HG02938 (cell line): ENCODE measurements around the gene ASS1.

Experiments used
- ATAC-seq: cut with Tn5 transposase; IDR thresholded peaks from one replicate; pipeline ENCODE4 v1.9.1; 2021; ENCODE audit warnings: mild to moderate bottlenecking, moderate library complexity; ENCODE audit not compliant: unreplicated experiment

ASS1 gene

DNA sequence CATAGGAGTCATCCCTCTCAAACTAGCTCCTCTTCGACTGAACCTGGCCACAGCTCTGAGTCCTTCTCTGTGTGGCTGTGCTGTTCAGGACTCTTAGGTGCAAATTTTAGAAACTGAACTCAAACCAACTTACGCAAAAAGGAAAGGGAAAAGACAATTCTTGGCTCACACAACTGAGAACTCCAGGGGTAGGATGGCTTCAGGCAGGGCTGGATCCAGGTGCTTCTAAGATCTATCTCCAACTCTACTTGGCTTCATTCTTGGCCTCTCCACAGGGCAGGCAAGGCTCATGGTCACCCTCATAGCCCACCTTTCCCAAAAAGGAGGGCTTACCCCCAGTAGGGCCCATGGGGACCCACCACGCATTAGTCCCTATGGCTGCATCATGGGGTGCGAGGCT, 8.1 kb downstream of the ASS1 start:
- ATAC-seq = no peak

DNA sequence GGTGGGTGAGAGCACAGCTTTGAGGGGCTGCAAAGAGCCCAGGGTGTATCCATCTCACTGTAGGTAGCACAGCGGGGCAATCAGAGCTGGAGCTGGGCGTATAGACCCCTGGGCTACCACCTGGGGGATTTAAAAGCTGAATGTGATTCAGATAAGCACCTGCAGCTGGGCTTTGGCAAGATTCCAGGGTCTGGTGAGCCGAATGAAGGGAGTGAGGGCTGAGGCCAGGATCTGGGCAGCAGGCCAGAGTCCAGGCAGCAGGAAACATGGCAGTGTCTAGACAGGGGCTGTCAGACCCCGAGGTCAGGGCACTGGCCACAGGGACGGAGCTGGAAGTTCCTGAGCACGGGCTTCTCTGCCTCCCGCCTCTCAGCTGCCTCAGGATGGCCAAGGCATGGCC, 8.7 kb downstream of the ASS1 start:
- ATAC-seq = no peak

DNA sequence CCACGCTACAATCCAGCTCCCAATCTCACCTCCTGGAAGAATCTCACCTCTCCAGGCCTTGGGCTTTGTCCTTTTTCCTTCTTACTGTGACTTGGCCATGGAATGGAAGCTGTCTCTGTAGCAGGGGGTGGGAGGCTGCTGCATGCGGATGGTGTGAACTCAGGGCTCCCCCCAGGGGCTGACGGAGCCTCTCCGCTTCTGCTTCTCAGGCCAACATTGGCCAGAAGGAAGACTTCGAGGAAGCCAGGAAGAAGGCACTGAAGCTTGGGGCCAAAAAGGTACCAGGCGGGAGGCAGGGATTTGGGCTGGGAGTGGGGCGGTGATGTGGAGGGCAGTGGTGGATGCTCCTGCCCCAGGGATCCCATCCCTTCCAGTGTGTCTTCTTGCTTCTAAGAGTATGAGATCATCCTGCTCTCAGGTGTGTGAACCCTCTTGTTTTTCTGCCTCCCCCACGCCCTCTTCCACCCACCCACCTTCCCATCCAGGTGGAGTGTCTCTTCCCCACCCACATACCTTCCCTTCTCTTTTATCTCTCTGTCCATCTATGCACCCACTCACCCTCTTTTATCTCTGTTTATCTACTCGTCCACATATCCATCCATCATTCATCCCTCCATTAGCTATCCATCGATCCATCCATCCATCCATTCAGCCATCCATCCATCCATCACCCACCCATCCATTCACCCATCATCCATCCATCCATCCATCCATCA, 9.5 kb downstream of the ASS1 start:
- no peak for ATAC-seq

DNA sequence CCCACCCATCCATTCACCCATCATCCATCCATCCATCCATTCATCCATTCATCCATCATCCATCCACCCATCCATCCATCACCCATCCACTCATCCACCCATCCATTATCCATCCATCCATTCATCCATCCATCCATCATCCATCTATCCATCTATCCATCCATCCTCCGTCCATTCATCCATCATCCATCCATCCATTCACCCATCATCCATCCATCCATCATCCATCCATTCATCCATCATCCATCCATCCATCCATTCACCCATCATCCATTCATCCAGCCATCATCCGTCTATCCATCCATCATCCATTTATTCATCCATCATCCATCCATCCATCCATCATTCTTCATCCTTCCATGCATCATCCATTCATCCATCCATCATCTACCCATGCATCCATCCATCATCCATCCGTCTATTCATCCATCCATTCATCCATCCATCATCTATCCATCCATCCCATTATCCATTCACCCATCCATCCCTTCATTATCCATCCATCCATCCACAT, 10.1 kb downstream of the ASS1 start:
- no peak for ATAC-seq

DNA sequence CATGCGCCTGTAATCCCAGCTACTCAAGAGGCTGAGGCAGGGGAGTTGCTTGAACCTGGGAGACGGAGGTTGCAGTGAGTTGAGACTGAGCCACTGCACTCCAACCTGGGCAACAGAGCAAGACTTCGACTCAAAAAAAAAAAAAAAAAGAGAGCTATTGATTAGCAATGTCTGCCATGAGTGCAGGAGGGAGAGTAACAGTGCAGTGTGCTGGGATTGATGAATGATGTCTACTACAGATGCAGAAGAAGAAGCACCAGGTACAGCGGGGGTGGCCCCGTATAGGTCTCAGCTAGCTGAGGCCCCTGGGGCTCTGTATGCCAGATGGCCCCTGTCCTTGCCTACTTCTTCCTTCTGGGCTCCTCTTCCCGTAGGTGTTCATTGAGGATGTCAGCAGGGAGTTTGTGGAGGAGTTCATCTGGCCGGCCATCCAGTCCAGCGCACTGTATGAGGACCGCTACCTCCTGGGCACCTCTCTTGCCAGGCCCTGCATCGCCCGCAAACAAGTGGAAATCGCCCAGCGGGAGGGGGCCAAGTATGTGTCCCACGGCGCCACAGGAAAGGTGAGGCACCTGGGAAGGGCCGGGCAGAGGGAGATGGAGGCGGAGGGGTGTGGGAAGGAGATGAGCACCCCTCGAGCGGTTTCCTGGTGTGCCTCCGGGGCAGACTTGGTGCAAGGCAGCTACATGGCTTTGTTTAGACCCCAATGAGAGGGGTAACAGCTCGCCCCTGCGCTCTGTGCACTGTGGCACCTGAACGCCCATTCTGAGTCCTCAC, 13.5 kb downstream of the ASS1 start:
- no peak for ATAC-seq

DNA sequence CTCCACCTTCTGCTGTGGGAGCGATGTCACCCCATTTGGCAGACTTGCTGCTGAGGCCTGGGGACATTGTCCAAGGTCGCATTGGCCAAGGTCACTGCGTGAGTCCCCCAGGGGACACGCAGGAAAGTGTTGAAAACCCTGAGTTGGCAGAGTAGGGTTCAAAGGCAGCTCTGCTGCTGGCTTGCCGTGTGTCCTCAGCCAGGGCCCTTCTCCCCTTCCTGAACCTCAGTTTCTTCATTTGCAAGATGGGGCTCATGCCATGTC, 14.0 kb downstream of the ASS1 start:
- ATAC-seq = no peak

DNA sequence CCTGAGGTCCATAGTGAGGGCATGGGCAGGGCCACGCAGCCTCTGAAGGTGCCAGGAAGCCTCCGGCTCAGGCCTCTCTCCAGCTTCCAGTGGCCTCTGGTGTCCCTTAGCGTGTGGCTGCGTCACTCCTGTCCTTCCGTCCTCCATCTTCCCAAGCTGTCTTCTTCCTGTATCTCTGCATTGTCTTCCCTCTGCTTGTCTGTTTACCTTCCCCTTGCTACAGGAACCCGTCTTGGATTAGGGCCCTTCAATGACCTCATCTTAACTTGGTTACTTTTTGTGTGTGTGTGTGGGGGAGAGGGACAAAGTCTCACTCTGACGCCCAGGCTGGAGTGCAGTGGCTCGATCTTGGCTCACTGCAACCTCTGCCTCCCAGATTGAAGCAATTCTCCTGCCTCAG, 14.4 kb downstream of the ASS1 start:
- no peak for ATAC-seq

DNA sequence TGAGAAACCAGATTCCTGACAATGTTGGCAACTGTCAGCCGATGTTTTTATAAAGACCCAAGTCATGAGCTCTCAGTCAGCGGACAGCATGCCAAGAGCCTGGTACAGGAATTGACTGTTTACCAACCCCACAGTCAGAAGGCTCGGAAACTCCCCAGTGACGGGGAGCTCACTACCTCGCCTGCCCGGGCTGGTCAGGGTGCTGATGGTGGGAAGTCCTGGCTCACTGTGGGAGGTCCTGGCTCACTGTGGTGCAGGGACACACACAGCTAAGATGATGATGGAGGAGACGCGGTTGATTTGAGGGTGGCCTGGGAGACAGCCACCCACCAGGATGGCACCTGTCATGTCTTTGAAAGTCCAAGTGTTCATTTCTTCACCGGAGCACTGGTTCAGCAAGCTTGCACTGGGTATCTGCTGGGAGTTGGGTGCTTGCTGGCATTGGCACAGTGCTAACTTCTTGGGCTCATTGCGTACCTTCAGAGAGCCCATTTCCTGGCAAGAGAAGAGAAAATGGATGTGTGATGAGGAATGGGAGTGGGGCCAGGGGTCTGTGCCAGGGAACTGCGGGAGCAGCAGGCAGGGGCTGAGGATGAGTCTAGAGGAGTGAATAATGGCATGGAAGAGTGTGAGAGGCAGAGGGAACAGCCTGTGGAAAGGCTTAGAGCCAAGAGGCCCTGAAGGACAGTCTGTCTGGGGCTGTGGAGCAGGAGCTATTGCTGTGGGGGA, 15.3 kb downstream of the ASS1 start:
- no peak for ATAC-seq

DNA sequence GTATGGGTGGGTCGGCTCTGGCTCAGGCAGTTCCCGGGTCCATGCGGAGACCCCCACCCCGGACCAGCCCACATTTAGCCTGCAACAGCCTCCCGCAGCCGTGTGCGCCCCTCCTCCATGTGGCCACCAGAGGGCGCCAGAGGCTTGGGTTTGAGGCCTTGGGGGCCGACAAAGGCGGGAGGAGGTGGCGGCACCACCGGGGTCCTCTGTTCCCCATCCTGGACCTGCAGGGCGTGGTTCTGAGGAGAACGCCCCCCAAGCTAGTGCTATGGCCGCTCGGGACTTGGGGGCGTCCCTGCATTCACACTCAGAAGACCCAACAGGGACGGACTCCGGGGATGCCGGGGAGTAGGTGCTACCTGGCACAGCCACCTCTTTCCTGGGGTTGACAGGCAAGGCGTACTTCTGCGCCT, 16.5 kb downstream of the ASS1 start:
- ATAC-seq = no peak

DNA sequence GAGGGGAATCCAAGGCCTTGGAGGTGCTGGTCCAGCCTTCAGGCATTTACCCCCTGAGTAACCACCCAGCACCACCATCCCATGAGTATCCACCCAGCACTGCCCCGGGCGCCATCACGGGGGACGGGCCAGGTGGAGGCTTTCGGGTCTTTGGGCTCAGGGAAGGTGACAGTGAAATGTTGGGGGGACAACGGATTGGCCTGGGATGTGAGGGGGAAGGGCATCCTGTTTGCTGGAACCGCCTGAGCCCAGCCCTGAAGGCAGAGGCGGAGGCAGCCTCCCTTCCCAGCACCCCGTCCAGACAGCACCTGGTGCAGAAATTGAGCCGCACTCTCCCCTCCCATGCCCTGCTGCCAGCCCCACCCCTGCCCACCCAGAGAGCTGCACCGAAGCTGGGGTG, 17.0 kb downstream of the ASS1 start:
- no peak for ATAC-seq

DNA sequence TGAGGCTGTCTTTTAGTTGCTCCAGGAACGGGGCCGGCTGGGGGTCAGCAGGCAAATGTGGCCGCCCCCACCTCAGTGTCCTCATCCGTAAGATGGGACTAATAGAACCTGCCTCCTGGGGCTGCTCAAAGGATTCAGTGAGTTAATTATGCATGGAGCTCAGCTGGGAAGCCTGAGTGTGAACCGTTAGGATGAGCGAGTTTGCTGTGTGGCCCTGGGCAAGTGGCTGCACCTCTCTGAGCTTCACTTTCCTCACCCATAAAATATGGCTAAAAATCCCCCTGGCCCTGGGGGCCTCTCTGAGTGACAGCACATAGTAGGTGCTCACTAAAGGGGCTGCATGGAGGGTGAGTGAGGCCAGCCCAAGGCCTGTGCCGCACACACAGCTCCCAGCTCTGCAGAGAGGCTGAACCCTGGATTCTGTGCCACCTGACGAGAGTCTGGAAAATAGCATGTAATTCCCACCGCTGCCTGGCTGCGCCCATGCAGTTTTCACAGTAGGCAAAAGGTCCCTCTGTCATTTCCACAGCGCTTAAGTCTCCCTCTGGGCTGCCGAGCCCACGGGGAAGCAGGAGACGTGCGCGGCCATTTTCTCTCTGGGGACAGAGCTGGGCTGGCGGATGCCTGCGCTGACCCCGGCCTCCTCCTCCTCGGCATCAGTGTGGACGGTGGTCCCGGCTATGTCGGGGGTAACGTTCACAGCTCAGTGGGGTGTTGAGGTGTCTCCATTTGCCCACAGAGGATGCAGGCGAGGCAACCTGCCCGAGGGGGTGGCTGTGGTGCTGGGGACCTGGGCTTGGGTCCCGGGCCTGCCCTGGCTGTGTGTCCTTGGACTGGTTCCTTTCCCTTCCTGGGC, 18.2 kb downstream of the ASS1 start:
- ATAC-seq = no peak

DNA sequence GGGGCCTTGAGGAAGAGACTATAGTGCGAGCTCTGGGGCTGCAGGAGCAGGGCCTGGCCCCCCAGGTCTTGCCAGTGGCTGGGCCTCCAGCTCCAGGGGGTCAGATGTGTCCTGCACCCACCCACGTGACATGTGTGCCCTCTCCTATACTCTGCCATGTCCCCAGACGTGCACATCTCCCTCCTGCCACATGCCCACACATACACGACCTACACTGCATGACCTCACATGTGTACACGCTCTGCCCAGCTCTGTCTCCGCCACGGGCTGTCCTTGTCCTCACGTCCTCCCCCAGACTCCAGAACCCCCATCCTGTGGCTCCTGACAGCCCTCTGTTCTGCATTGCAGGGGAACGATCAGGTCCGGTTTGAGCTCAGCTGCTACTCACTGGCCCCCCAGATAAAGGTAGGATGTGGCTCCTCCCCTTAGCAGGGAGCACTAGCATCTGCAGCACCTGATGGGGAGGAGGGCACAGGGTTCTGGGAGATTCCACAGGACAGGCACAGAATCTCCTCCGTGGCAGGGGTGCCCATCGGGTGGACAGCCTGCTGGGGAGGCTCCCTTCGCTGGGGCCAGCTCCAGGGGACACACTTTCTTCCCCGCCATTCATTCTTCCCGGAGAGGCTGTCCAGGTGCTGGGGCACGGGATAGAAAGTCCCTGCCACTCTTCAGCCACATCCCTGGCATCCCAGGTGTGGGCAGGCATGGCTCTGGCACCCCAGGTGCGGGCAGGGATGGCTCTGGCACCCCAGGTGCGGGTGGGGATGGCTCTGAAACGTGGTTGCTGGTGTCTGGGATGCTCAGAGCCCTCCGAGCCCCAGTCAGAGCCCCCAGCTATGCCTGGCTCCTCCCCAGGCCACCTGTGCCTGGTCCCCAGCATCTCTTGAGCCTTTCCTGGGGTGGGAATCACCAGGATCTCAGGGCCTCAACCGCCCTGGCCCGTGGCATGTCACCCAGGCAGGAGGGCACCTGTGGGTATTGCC, 19.3 kb downstream of the ASS1 start:
- no peak for ATAC-seq

DNA sequence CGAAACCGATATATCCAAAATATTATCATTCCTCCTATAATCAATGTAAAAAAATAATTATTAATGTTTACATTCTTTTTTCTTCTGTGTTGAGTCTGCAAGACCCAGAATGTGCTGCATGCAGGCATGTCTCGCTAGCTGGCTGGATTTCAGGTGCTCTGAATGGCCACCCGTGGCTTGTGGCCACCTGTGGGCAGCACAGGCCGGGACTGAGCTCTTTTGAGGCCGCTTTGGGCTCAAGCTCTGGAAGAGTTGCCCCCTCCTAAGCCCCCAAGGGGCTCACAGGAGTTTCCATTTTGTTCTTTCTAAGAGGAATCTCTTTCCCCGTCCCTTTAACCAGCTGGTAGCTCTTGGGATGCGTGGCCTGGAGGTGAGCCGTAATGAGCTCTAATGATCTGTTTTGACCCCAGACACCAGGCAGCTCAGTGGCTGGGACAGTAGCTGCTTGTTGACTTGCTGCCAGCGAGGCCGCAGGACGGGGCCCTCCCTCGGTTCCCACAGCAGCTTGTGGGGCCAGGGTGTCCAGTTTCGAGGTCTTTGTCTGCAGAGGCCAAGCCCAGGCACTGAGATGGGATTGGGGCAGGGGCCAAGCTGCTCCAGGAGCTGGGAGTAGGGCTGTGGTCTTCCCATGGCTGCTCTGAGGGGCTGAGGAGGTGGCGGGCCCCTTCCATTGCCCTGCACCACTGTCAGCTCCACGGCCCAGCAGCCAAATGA, 20.8 kb downstream of the ASS1 start:
- ATAC-seq = no peak

DNA sequence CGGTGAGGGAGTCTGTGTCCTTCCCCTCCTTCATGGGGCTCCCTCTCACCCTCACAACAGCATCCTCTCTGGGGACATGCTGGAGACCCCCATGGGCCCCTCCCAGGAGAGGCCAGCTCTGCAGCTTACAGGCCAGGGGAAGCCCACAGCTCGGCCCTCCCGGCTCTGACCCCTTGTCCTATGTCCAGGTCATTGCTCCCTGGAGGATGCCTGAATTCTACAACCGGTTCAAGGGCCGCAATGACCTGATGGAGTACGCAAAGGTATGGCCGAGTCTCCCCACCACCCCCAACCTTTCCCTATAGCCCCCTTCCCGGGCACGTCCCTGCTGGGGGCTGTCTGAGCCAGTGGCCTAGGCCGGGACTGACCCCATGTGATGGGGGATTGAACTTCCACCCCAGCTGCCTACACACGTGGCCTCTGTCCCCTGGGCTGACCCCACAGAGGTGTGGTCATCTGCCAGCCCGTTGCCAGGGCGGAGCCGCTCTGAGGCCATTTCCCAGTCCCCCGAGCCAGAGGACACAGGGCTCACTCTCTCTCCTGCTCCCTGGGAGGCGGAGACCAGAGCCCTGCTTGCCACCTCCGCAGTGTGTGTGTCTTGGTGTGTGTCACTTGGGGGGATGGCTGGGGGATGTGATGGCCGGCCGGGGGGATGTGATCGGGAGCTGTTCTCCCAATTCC, 21.9 kb downstream of the ASS1 start:
- ATAC-seq = no peak

DNA sequence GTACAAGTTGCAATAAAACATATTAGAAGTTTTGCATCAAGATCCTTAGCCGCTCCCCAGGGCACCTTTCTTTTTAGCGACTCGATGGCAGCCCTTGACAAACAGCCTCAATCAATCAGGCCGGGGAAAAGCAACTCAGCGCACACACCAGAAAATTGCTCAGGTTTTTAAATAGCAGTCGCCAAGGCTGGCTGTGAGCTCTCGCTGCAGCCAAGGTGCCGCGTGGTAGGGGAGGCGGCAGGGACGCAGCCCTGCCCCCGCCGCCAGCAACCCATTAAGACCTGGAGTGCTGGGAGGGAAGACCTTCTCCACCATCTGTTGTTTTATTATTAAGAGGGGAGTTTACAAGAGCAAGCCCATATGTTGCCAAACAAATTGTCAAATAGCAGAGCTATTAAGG, 22.6 kb downstream of the ASS1 start:
- no peak for ATAC-seq

DNA sequence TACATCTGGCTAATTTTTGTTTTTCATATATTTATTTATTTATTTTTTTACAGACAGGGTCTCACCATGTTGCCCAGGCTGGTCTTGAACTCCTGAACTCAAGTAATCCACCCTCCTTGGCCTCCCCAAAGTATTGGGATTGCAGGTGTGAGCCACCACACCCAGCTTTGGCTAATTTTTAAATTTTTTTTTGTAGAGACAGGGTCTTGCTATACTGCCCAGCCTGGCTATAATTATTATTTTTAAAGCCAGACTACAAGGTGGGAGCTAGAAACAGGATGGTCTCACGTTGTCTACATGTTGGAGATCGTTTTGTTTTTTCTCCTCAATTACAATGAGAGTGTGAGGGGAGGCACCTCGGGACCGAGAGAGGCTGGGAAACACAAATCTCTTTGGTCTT, 23.8 kb downstream of the ASS1 start:
- no peak for ATAC-seq

DNA sequence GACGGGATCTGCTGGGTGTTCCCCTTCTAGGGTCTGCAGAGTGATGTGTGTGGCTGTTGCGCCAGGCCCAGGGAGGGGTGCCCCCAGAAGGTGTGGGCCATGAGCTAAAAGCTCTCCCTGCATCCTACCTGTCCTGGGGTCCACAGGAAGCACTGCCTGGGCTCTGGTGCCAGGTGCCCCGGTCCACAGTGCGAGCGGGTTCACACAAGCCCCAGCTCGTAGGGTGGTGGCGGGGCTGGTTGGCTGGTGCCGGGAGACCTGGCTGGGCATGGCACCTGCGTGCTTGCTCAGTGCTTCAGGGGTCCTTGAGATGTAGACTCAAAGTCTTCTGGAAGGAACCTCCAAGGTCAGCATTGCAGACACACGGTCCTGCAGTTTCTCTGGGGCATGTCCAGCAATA, 25.5 kb downstream of the ASS1 start:
- ATAC-seq = no peak

DNA sequence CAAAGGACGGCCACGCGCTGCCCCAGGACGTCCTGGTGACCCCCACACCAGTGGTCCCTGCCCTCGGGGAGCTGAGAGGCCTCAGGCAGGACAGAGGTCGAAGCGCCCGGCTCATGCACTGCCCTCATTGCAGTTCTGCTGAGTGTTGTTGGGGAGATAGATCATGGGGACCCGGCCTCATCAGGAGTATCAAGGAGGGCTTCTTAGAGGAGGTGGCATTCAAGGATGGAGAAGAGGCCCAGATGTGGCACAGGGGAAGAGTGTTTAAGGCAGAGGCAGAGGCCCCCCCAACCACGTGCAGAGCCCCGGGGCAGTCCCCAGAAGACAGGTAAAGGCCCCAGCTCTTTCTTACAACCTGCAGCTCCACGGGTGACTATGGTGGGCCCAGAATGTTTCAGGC, 26.2 kb downstream of the ASS1 start:
- no peak for ATAC-seq
